ENCODE data around the gene GRIPAP1. TPM values are rescaled to one million over a fixed set of nuclear protein-coding genes. Genes with fewer than 3 reads are reported as not detected.
A peak's percentile ranks its signal among the peaks of the same experiment; 100 is the strongest.

GRIPAP1 gene
- total RNA-seq, 1 donor from 2014 or later, result 63.6 TPM

DNA sequence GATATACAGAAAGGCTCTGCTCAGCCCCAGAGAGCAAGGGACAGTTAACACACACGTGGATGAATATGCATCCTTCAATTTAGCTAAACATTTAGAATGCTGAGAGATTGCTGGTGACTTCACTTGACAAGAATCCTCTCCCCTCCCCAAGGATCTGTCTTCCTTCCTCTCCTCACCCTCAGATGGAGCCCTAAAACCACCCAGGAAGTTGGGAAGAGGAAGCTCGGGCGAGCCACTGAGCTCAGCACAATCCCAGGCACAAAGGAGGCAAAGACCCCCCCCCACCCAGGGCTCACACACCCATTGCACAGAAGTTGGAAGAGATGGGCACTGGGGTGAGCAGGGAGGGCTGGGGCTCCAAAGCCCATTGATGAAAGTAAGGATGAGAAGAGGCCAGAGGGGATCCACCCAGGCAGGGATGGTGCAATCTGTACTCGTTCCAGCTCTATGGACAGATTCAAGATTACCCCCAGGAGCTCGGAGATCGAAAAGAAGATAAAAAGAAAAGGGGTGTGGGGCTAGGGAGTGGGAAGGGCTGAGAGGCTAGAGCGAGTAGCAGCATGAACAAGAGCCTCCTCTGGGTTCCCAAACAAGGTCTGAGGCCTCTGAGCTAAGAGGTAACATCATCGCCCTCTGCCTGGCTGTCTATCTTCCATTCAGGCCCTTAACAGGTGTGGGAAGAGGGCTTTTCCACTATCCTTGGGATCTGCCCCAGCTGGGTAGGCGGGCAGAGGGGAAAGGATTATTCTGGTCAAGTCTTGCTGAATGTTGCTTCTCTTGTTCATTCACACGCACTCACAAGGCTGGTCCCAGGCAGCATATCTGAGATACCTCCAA, 39.9 kb upstream of the GRIPAP1 start:
- Mint-ChIP-seq H3K27me3 (ENCODE audit: unreplicated experiment) (peaks cover 11% of the 10 kb centered on the region), H3K4me3 (ENCODE audit: unreplicated experiment) (peak overlapping the region; percentile 95), H3K9me3 (ENCODE audit: unreplicated experiment) (no peaks in the 10 kb centered on the region), H3K36me3 (ENCODE audit: low read depth, unreplicated experiment) (peaks cover 10% of the 10 kb centered on the region), H3K27ac (ENCODE audit: unreplicated experiment) (peak overlapping the region; percentile 93), H3K4me1 (ENCODE audit: unreplicated experiment) (peaks cover 28% of the 10 kb centered on the region)
- TF ChIP-seq, protein P1, sequence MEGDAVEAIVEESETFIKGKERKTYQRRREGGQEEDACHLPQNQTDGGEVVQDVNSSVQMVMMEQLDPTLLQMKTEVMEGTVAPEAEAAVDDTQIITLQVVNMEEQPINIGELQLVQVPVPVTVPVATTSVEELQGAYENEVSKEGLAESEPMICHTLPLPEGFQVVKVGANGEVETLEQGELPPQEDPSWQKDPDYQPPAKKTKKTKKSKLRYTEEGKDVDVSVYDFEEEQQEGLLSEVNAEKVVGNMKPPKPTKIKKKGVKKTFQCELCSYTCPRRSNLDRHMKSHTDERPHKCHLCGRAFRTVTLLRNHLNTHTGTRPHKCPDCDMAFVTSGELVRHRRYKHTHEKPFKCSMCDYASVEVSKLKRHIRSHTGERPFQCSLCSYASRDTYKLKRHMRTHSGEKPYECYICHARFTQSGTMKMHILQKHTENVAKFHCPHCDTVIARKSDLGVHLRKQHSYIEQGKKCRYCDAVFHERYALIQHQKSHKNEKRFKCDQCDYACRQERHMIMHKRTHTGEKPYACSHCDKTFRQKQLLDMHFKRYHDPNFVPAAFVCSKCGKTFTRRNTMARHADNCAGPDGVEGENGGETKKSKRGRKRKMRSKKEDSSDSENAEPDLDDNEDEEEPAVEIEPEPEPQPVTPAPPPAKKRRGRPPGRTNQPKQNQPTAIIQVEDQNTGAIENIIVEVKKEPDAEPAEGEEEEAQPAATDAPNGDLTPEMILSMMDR (IDR thresholded peaks at IDR 0.05; ENCODE audit: unreplicated experiment), result no peak
- no peak for DNase-seq (ENCODE audit: low spot score)

DNA sequence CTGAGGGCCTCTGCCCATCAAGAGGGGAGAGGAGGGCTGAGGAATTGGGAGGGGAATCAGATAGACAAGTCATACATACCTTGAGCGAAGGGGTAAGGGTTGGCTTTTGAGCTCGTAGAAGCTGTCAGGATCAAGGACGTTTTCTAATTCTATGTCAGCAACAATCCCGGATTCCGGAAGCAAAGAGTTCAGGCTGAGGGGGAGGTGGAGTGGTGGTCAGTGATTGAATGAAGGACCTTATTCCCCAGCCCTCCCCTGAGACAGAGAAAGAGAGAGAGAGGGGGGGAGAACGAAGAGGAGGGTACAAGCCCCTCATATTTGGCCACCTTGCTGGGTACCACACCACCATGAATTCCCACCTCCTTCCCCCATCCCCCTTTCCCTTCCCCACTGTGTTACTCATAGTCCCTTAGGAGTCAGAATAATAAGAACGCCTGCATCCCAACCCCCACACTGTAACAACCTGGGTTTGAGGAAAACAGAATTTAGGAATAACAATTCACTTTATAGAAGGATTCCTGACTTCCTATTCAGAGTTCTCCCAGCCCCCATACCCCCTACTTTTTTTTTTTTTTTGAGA, 38.4 kb upstream of the GRIPAP1 start:
- H3K36me3 Mint-ChIP-seq (ENCODE audit: low read depth, unreplicated experiment), result peaks cover 10% of the 10 kb centered on the region
- H3K27ac Mint-ChIP-seq (ENCODE audit: unreplicated experiment), result peak overlapping the region; percentile 95
- H3K9me3 Mint-ChIP-seq (ENCODE audit: unreplicated experiment), result no peaks in the 10 kb centered on the region
- peaks cover 11% of the 10 kb centered on the region for H3K27me3 Mint-ChIP-seq (ENCODE audit: unreplicated experiment)
- TF ChIP-seq, protein P1 (IDR thresholded peaks at IDR 0.05; ENCODE audit: unreplicated experiment), result no peak
- DNase-seq (ENCODE audit: low spot score), result no peak
- H3K4me1 Mint-ChIP-seq (ENCODE audit: unreplicated experiment), result peaks cover 28% of the 10 kb centered on the region
- H3K4me3 Mint-ChIP-seq (ENCODE audit: unreplicated experiment), result peak overlapping the region; percentile 79

DNA sequence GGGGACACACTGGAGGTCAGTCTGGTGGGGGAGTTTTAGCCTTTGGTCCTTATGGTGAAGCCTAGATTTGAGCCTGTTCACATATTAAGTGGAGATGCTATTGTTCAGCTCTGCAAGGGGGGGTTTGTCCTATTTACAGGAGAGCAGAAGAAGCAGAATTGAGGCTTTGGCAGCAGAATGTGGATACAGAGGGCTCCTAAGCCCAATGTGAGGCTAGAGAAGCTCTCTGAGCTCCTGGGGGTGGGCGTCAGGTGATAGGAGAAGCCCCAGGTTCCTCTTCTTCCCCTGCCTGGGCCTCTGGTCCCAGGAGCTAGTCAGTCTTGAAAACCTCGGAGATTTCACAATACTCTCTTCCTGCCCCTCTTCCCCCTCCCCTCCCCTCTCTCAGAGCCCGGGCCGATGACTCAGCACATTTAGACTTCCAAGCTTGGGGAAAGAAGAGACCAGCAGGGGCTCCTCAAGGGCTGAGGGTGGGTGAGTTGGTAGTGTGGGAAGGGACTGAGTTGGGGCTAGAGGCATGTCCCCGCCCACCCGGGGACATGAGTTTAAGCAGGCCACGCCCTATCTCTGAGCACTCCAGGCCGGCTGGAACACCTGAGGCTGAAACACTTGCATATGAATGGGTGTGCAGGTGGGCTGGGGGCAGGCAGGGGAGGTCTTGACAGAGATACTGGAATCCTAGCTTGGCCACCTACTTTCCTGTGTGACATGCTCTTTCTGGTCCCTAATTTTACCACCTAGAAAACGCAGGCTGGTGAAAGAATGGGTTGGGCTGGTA, 37.7 kb upstream of the GRIPAP1 start:
- H3K9me3 Mint-ChIP-seq (ENCODE audit: unreplicated experiment), result no peaks in the 10 kb centered on the region
- TF ChIP-seq, protein P1 (IDR thresholded peaks at IDR 0.05; ENCODE audit: unreplicated experiment), result no peak
- peaks cover 10% of the 10 kb centered on the region for H3K36me3 Mint-ChIP-seq (ENCODE audit: low read depth, unreplicated experiment)
- H3K4me1 Mint-ChIP-seq (ENCODE audit: unreplicated experiment), result peaks cover 28% of the 10 kb centered on the region
- H3K4me3 Mint-ChIP-seq (ENCODE audit: unreplicated experiment), result peak overlapping the region; percentile 79
- H3K27me3 Mint-ChIP-seq (ENCODE audit: unreplicated experiment), result peaks cover 11% of the 10 kb centered on the region
- peak overlapping the region; percentile 95 for H3K27ac Mint-ChIP-seq (ENCODE audit: unreplicated experiment)
- DNase-seq (ENCODE audit: low spot score), result peak; percentile 69

DNA sequence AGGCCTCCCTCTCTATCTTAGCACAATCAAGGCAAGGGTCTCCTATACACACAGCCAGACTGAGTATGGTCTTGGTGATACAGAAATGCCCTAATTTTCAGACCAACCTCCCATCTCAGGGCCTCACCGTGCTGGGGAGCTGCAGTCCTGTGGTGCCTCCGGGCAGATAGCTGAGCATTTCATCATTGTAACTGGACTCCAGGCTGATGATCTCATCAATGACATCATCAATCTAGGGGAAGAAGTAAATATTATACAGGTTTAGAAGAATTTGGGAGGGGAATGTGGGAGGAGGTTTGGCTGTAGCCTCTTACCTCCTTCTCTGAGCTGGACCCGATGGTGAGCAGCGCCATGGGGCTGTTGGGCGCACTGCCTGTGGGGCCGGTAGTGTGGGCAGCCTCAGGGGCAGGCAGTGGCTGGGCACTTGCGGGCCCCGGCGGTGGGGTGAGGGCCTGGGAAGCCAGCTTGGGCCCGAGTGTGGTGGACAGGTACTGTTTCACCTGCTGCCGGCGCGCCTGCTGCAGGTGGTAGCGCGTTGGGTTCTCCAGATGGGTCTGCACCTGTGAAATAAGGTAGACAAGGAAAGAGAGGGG, 35.9 kb upstream of the GRIPAP1 start:
- peaks cover 18% of the 10 kb centered on the region for H3K36me3 Mint-ChIP-seq (ENCODE audit: low read depth, unreplicated experiment)
- TF ChIP-seq, protein P1 (IDR thresholded peaks at IDR 0.05; ENCODE audit: unreplicated experiment), result no peak

More for the DNA sequence above, 35.9 kb upstream of the GRIPAP1 start:
- Mint-ChIP-seq H3K27me3 (ENCODE audit: unreplicated experiment) (peaks cover 9% of the 10 kb centered on the region), H3K4me3 (ENCODE audit: unreplicated experiment) (peak overlapping the region; percentile 47), H3K9me3 (ENCODE audit: unreplicated experiment) (no peaks in the 10 kb centered on the region), H3K4me1 (ENCODE audit: unreplicated experiment) (peaks cover 28% of the 10 kb centered on the region), H3K27ac (ENCODE audit: unreplicated experiment) (peak overlapping the region; percentile 48)
- DNase-seq (ENCODE audit: low spot score), result no peak

Measured in endothelial cell (in vitro differentiated cells).